Dedifferentiated amniotic fluid mesenchymal stem cell (primary cell): ENCODE measurements around the gene ROR2.
"Not testable (repeated sequence)": the region's sequence is repeated elsewhere in the genome, so short reads cannot be mapped to it uniquely, and the experiment has no call there.

Source experiments
- DNase-seq: peaks from one replicate; pipeline ENCODE4 v3.0.0-alpha.2; 2016; ENCODE audit errors: extremely low spot score

The ROR2 gene

GRCh38 chr9:91634832-91635231 is 315.2 kb downstream of the ROR2 start:
- DNase-seq, result not testable (repeated sequence)

GRCh38 chr9:91629718-91630117 is 320.3 kb downstream of the ROR2 start:
- DNase-seq, result no peak

- DNase-seq, result no peak
Observed at GRCh38 chr9:91628892-91629291, 321.1 kb downstream of the ROR2 start.

GRCh38 chr9:91625331-91625730 is 324.7 kb downstream of the ROR2 start:
- no peak for DNase-seq

GRCh38 chr9:91623004-91623403 is 327.0 kb downstream of the ROR2 start:
- DNase-seq, result no peak

GRCh38 chr9:91622121-91622520 is 327.9 kb downstream of the ROR2 start:
- DNase-seq, result not testable (repeated sequence)

- DNase-seq, result not testable (repeated sequence)
Observed at GRCh38 chr9:91614044-91614443, 336.0 kb downstream of the ROR2 start.

GRCh38 chr9:91611582-91611981 is 338.4 kb downstream of the ROR2 start:
- no peak for DNase-seq

- no peak for DNase-seq
Observed at GRCh38 chr9:91606255-91606995, 343.6 kb downstream of the ROR2 start.

- DNase-seq, result peak; percentile 77
Observed at GRCh38 chr9:91604451-91605179, 345.4 kb downstream of the ROR2 start.

- no peak for DNase-seq
Observed at GRCh38 chr9:91603932-91604331, 346.1 kb downstream of the ROR2 start.

GRCh38 chr9:91599564-91599963 is 350.5 kb downstream of the ROR2 start:
- no peak for DNase-seq

- DNase-seq, result no peak
Observed at GRCh38 chr9:91591627-91592026, 358.4 kb downstream of the ROR2 start.

GRCh38 chr9:91589101-91589553 is 360.9 kb downstream of the ROR2 start:
- no peak for DNase-seq

- no peak for DNase-seq
Observed at GRCh38 chr9:91586282-91586681, 363.7 kb downstream of the ROR2 start.

GRCh38 chr9:91583966-91584365 is 366.1 kb downstream of the ROR2 start:
- DNase-seq, result no peak

- no peak for DNase-seq
Observed at GRCh38 chr9:91583161-91583875, 366.7 kb downstream of the ROR2 start.

GRCh38 chr9:91582181-91582580 is 367.8 kb downstream of the ROR2 start:
- no peak for DNase-seq

GRCh38 chr9:91580136-91580535 is 369.9 kb downstream of the ROR2 start:
- no peak for DNase-seq

GRCh38 chr9:91578911-91579310 is 371.1 kb downstream of the ROR2 start:
- DNase-seq, result no peak

GRCh38 chr9:91577633-91578061 is 372.4 kb downstream of the ROR2 start:
- DNase-seq, result no peak

- DNase-seq, result no peak
Observed at GRCh38 chr9:91572811-91573210, 377.2 kb downstream of the ROR2 start.
